Caco-2 (cell line): ENCODE data around the gene PPM1B. TPM values are rescaled to one million over a fixed set of nuclear protein-coding genes. Genes with fewer than 3 reads are reported as not detected.

Experiments
- BruUV-seq: library from RNA; stranded (reverse); fragments of 400-500 nt; replicated peaks from 2 replicates; lab custom pipeline; 2021; lab: Mats Ljungman, UMichigan
- CTCF ChIA-PET: fragments of 300-600 bp; sonication (Branson Sonifier 250); formaldehyde crosslinking; loops from one replicate; lab custom pipeline; 2022; ENCODE audit warnings: antibody characterized with exemption; lab: Charles Lee
- POLR2A ChIA-PET: fragments of 300-600 bp; sonication (Branson Sonifier 250); formaldehyde crosslinking; loops from one replicate; lab custom pipeline; 2022; ENCODE audit warnings: antibody characterized with exemption; lab: Charles Lee
- DNase-seq, 2 experiments: peaks; one replicate each; pipeline versions ENCODE4 v3.0.0 to v3.0.0-alpha.2; 2020 to 2022
- H3K27me3 ChIP-seq: replicated peaks from 2 replicates; pipeline ENCODE4 v1.6.0; 2011; ENCODE audit warnings: low read length; ENCODE audit not compliant: control insufficient read depth, insufficient read depth
- H3K36me3 ChIP-seq: 2 replicates; pipeline ENCODE4 v1.5.1; 2011; ENCODE audit warnings: low read length; ENCODE audit not compliant: control insufficient read depth, insufficient read depth
- H3K4me1 ChIP-seq: fragments of 250-450 bp; sonication (Bioruptor Pico); 2 replicates; pipeline ENCODE4 v1.5.1; 2020; ENCODE audit warnings: mild to moderate bottlenecking
- H3K4me3 ChIP-seq: 2 replicates; pipeline ENCODE4 v1.5.1; 2011; ENCODE audit warnings: low read depth, mild to moderate bottlenecking, control low read depth, low read length
- H3K9me3 ChIP-seq: fragments of 250-450 bp; sonication (Bioruptor Pico); 2 replicates; pipeline ENCODE4 v1.5.1; 2020; ENCODE audit warnings: mild to moderate bottlenecking, moderate library complexity
- H3K27ac Mint-ChIP-seq: one replicate; pipeline ENCODE4 v1.8.0; 2022; ENCODE audit warnings: mixed read lengths; ENCODE audit not compliant: unreplicated experiment
- H3K27me3 Mint-ChIP-seq: one replicate; pipeline ENCODE4 v1.8.0; 2022; ENCODE audit warnings: mixed read lengths; ENCODE audit not compliant: insufficient read depth, unreplicated experiment
- H3K36me3 Mint-ChIP-seq: one replicate; pipeline ENCODE4 v1.8.0; 2022; ENCODE audit warnings: mild to moderate bottlenecking, mixed read lengths; ENCODE audit not compliant: insufficient read depth, unreplicated experiment
- H3K4me1 Mint-ChIP-seq: one replicate; pipeline ENCODE4 v1.8.0; 2022; ENCODE audit warnings: low read depth, mixed read lengths; ENCODE audit not compliant: unreplicated experiment
- H3K4me3 Mint-ChIP-seq: one replicate; pipeline ENCODE4 v1.8.0; 2022; ENCODE audit warnings: mild to moderate bottlenecking, moderate library complexity, mixed read lengths; ENCODE audit not compliant: unreplicated experiment
- H3K9me3 Mint-ChIP-seq: one replicate; pipeline ENCODE4 v1.8.0; 2022; ENCODE audit warnings: mixed read lengths; ENCODE audit not compliant: unreplicated experiment
- CTCF ChIP-seq, 2 experiments: fragments of 200-600 bp in 1 of 2; IDR thresholded peaks; 1 replicate in 1 of 2; 2 replicates in 1 of 2; pipeline versions ENCODE4 v1.5.1 to v1.8.0; 2011 to 2022; ENCODE audit warnings: antibody characterized with exemption in 1 of 2, control low read depth in 1 of 2, inconsistent platforms in 1 of 2, low read depth in 1 of 2, low read length in 1 of 2, mild to moderate bottlenecking in 1 of 2, moderate library complexity in 1 of 2; ENCODE audit not compliant: insufficient read depth in 1 of 2, severe bottlenecking in 1 of 2, unreplicated experiment in 1 of 2
- intact Hi-C: fragments of 100-400 bp; cut with micrococcal nuclease; formaldehyde crosslinking; loops from one replicate; pipeline ENCODE4 v1.10.0; 2022; ENCODE audit not compliant: unreplicated experiment
- total RNA-seq: library from RNA; stranded (reverse); gene quantifications from 2 replicates; pipeline ENCODE4 v1.2.3, GENCODE V29; 2022

The PPM1B gene
- total RNA-seq, 1 experiment from 2014 or later, result 82.9 TPM

- POLR2A ChIA-PET, result no interaction called here
These were observed 33.8 kb upstream of the PPM1B start for GRCh38 chr2:44134848-44135247.

GRCh38 chr2:44135296-44135695 lies 33.4 kb upstream of the PPM1B start:
- Histone ChIP-seq H3K4me3 (no peak overlapping the region), H3K4me1 (peaks cover 37% of the 10 kb centered on the region), H3K27me3 (no peaks in the 10 kb centered on the region), H3K36me3 (no peaks in the 10 kb centered on the region), H3K9me3 (peaks cover 23% of the 10 kb centered on the region)
- intact Hi-C loops, result no loop called here
- CTCF ChIA-PET, result no interaction called here
- no peak for DNase-seq
- H3K4me1 Mint-ChIP-seq, result peaks cover 22% of the 10 kb centered on the region
- H3K27ac Mint-ChIP-seq, result peak overlapping the region; percentile 78
- peaks cover 35% of the 10 kb centered on the region for H3K9me3 Mint-ChIP-seq
- POLR2A ChIA-PET, result no interaction called here
- no peak for TF ChIP-seq CTCF (IDR thresholded peaks at IDR 0.05; ENCODE audit: insufficient read depth in 1 of 2, low read depth in 1 of 2, low read length in 1 of 2, severe bottlenecking in 1 of 2, unreplicated experiment in 1 of 2)
- H3K27me3 Mint-ChIP-seq, result no peaks in the 10 kb centered on the region
- no TSS peak for BruUV-seq
- H3K4me3 Mint-ChIP-seq, result no peak overlapping the region
- H3K36me3 Mint-ChIP-seq, result peaks cover 6% of the 10 kb centered on the region

More at GRCh38 chr2:44134848-44135247, 33.8 kb upstream of the PPM1B start:
- Mint-ChIP-seq H3K27ac (peak overlapping the region; percentile 78), H3K36me3 (peaks cover 6% of the 10 kb centered on the region), H3K9me3 (peaks cover 35% of the 10 kb centered on the region), H3K27me3 (no peaks in the 10 kb centered on the region), H3K4me3 (no peak overlapping the region), H3K4me1 (peaks cover 22% of the 10 kb centered on the region)
- BruUV-seq, result no TSS peak
- H3K9me3 ChIP-seq, result peaks cover 23% of the 10 kb centered on the region
- intact Hi-C loops, result no loop called here
- no peak overlapping the region for H3K4me3 ChIP-seq
- H3K27me3 ChIP-seq, result no peaks in the 10 kb centered on the region
- H3K36me3 ChIP-seq, result no peaks in the 10 kb centered on the region
- no peak for DNase-seq
- peaks cover 37% of the 10 kb centered on the region for H3K4me1 ChIP-seq
- no peak for TF ChIP-seq CTCF (IDR thresholded peaks at IDR 0.05; ENCODE audit: insufficient read depth in 1 of 2, low read depth in 1 of 2, low read length in 1 of 2, severe bottlenecking in 1 of 2, unreplicated experiment in 1 of 2)
- CTCF ChIA-PET, result no interaction called here

- Histone ChIP-seq H3K4me1 (peaks cover 37% of the 10 kb centered on the region), H3K27me3 (no peaks in the 10 kb centered on the region), H3K36me3 (no peaks in the 10 kb centered on the region), H3K4me3 (no peak overlapping the region), H3K9me3 (peaks cover 19% of the 10 kb centered on the region)
- H3K27ac Mint-ChIP-seq, result peak overlapping the region; percentile 78
- peaks cover 6% of the 10 kb centered on the region for H3K36me3 Mint-ChIP-seq
- TF ChIP-seq CTCF (IDR thresholded peaks at IDR 0.05; ENCODE audit: insufficient read depth in 1 of 2, low read depth in 1 of 2, low read length in 1 of 2, severe bottlenecking in 1 of 2, unreplicated experiment in 1 of 2), result no peak
- ChIA-PET POLR2A (no interaction called here), CTCF (no interaction called here)
- no peaks in the 10 kb centered on the region for H3K27me3 Mint-ChIP-seq
- DNase-seq, result peak in 1 of 2 experiments; percentile 16
- intact Hi-C loops, result loop anchor here (1.0 to 2.0 kb wide), 3 partner anchors 25 to 49 kb away; partner anchors contain the start of gene PPM1B
- peak overlapping the region; percentile 17 for H3K4me3 Mint-ChIP-seq
- H3K9me3 Mint-ChIP-seq, result peaks cover 35% of the 10 kb centered on the region
- BruUV-seq, result TSS peak; percentile 97
- H3K4me1 Mint-ChIP-seq, result peaks cover 22% of the 10 kb centered on the region
These were observed 32.9 kb upstream of the PPM1B start for GRCh38 chr2:44135771-44136170.
